GM13976 (cell line): Measurements from ENCODE around the gene CHD1.

Source experiments
- DNase-seq: peaks from one replicate; pipeline ENCODE4 v3.0.0; 2012; ENCODE audit warnings: low spot score
- CTCF ChIP-seq: IDR thresholded peaks from 2 replicates; pipeline ENCODE4 v1.5.1; 2012; ENCODE audit warnings: borderline replicate concordance, mild to moderate bottlenecking; ENCODE audit not compliant: insufficient read depth; ENCODE audit errors: extremely low read depth, missing control alignments, control extremely low read depth
- in situ Hi-C: fragments of 300-500 bp; cut with MboI; formaldehyde crosslinking; loops from one replicate; pipeline ENCODE4 v1.12.0; 2022; ENCODE audit warnings: low sequenced_read_pairs, mixed read lengths, inconsistent platforms; ENCODE audit not compliant: unreplicated experiment

The CHD1 gene

GRCh38 chr5:98905857-98906688 lies 22.7 kb downstream of the CHD1 start:
- DNase-seq: peak; percentile 18
- TF ChIP-seq CTCF: peak; percentile 37
- in situ Hi-C loops: no loop called here

GRCh38 chr5:98904780-98905179 lies 24.0 kb downstream of the CHD1 start:
- no peak for DNase-seq
- in situ Hi-C loops: no loop called here
- TF ChIP-seq CTCF: no peak

GRCh38 chr5:98902733-98903132 lies 26.1 kb downstream of the CHD1 start:
- TF ChIP-seq CTCF: no peak
- in situ Hi-C loops: no loop called here
- DNase-seq: no peak

GRCh38 chr5:98899456-98899855 lies 29.4 kb downstream of the CHD1 start:
- DNase-seq: no peak
- in situ Hi-C loops: no loop called here
- no peak for TF ChIP-seq CTCF

- in situ Hi-C loops: no loop called here
- DNase-seq: no peak
- TF ChIP-seq CTCF: no peak
Observed at GRCh38 chr5:98898743-98899142, 30.1 kb downstream of the CHD1 start.

- TF ChIP-seq CTCF: no peak
- in situ Hi-C loops: no loop called here
- DNase-seq: no peak
Observed at GRCh38 chr5:98891591-98891990, 37.2 kb downstream of the CHD1 start.

GRCh38 chr5:98880598-98880997 lies 48.2 kb downstream of the CHD1 start:
- DNase-seq: no peak
- TF ChIP-seq CTCF: no peak
- in situ Hi-C loops: no loop called here
